ENCODE data around the gene SNX27.
"Not testable (repeated sequence)": the region's sequence is repeated elsewhere in the genome, so short reads cannot be mapped to it uniquely, and the experiment has no call there.

SNX27 gene

DNA sequence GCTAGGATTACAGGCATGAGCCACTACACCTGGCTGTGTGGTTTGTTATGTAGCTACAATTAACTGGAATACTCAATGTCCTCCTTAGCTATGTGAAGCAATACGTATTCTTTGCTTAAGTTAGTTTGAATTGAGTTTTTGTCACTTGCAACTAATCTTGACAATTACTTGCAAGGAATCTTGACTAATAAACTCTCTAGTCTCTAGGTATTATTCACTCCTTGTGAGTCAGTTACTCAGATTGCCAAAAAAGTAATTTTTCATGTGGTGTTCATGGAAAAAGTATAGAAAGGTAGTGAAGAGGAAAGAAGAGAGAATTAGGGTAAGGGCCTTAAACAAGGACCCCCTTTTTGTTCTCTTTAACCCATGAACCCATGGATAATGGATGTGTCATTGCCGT lies 7.6 kb upstream of the SNX27 start:
- DNase-seq (ENCODE audit: low spot score) = no peak

GRCh38 chr1:151606384-151606783 lies 5.5 kb upstream of the SNX27 start:
- DNase-seq (ENCODE audit: low spot score) = no peak

DNA sequence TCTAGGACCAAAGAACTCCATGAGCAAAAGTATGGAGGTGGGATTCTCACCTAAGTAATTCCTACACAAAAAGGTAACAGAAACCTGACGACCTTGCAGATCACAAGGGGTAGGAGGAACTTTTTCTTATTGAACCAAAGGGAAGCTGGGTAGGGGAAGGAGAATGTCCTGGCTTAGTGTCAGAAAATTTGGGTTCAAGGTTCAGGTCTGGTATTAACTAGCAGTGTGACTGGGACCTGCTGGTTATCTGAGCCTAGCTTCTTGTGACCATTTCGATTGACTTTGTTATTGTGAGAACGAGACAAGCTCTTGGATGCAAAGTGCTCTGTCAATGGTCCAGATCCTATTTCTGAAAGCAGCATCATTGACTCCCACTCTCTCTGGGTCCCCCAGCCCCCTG lies 5.0 kb upstream of the SNX27 start:
- DNase-seq (ENCODE audit: low spot score) = no peak

GRCh38 chr1:151610142-151610541 lies 1.7 kb upstream of the SNX27 start:
- DNase-seq (ENCODE audit: low spot score) = no peak

- DNase-seq (ENCODE audit: low spot score) = no peak
These were observed 511 bp upstream of the SNX27 start for GRCh38 chr1:151611288-151611790.

- no peak for DNase-seq (ENCODE audit: low spot score)
These were observed 841 bp downstream of the SNX27 start for GRCh38 chr1:151612501-151613281.

GRCh38 chr1:151613282-151613780 lies 1.5 kb downstream of the SNX27 start:
- DNase-seq (ENCODE audit: low spot score) = no peak

- no peak for DNase-seq (ENCODE audit: low spot score)
These were observed 4.1 kb downstream of the SNX27 start for GRCh38 chr1:151615711-151616504.

DNA sequence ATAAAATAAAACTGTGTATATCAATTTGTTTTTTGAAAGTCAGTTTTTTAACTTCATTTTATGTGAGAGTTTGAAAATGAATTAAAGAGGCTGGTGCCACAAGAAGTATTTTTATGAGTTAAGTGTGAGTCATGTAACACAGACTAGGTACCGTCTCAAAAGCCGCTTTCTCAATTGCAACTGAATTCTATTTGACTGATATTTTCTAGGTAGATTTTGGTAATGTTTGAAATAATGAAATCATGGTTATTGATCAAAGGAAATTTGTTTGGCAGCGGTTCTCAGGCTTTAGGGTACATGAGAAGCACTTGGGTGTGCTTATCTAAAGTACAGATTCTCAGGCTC lies 4.6 kb downstream of the SNX27 start:
- no peak for DNase-seq (ENCODE audit: low spot score)

DNA sequence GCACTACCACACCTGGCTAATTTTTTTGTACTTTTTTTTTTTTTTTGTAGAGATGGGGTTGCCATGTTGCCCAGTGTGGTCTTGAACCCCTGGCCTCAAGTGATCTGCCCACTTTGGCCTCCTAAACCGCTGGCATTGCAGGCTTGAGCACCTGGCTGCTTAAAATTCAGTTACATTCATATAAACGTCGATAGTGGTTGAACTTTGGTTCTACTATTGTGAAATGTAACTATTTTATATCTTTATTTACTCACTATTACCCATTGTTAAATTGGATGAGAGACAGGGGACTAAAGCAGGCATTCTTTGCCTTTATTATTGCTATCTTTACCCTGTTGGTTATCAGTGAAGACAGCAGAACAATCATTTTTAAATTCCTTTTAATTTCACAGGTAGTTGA lies 6.2 kb downstream of the SNX27 start:
- no peak for DNase-seq (ENCODE audit: low spot score)

- DNase-seq (ENCODE audit: low spot score) = no peak
These were observed 6.6 kb downstream of the SNX27 start for GRCh38 chr1:151618470-151618869.

- DNase-seq (ENCODE audit: low spot score) = not testable (repeated sequence)
These were observed 7.1 kb downstream of the SNX27 start for GRCh38 chr1:151618996-151619395.

- DNase-seq (ENCODE audit: low spot score) = no peak
These were observed 7.7 kb downstream of the SNX27 start for GRCh38 chr1:151619489-151620093.

GRCh38 chr1:151620286-151620685 lies 8.4 kb downstream of the SNX27 start:
- DNase-seq (ENCODE audit: low spot score) = no peak

DNA sequence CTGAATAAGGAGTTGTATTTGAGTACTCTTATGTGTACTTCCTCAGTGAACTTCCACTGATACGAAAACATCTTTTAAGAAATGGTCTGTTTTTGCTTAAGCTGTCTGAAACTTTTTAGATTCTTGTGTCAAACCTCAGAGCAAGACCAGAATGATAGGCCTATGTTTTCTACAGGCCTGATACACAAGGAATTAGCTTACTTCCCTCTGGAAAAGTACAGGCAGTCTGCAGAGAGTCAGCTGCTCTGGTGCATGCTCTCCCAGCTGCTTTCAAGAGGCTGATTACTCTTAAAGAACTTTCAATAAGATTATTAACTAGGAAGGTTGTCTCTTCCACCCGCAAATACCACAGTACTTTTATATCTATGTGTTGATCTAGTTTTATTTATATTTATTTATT lies 9.5 kb downstream of the SNX27 start:
- DNase-seq (ENCODE audit: low spot score) = no peak

DNA sequence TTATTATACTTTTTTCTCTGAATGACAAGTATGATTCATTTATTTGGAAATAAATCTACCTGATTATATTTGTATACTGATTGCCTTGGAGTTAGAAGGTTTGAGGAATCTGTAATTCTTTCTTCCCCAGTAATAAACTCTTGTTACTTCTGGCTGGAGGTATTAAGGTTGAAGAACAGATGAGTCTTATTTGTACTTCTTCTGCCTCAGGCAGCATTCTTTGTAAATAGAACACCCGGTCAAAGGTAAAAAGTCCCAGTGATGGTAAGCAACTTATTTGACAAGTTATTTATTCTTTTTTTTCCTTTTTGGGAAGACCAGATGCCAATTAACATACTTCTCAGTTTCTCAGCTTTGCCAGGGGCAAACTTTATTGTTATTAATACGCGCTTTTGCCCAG lies 12.9 kb downstream of the SNX27 start:
- DNase-seq (ENCODE audit: low spot score) = no peak

DNA sequence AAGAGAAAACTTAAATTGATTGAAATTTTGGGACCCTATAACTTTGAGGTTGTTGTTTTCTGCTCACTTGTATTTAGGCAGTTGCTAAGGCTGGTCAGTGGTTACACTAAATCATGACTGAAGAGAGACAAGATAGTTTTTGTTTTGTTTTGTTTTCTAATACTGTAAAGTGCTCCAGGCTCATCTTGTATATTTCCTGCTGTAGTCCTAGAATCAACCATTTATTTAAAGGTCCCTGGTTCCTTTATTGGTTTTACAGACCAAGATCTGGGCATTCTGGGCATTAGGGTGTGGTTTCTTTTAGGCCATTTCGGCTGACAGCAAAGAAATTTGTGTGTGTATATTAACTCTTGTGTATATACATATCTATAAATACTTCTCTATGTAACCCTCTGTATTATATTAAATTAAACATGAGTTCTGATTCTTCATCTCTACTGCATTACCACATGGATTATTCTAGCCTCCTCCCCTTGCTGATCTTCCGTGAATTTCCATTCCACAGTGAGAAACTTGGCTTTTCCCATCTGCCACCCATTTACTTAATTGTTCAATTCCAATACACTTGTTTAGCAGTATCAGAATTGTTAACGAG lies 15.0 kb downstream of the SNX27 start:
- DNase-seq (ENCODE audit: low spot score) = no peak

DNA sequence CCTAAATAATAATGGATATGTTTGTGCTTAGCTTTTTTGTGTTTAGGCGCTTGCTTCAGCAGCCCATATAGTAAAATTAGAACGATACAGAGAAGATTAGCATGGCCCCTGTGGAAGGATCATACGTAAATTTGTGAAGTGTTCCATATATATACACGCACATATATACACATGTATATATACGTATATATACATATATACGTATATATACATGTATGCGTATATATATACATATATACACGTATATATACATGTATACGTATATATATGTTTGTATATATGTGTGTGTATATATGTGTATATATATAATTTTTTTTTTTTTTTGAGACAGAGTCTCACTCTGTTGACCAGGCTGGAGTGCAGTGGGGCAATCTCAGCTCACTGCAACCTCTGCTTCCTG lies 17.4 kb downstream of the SNX27 start:
- no peak for DNase-seq (ENCODE audit: low spot score)

DNA sequence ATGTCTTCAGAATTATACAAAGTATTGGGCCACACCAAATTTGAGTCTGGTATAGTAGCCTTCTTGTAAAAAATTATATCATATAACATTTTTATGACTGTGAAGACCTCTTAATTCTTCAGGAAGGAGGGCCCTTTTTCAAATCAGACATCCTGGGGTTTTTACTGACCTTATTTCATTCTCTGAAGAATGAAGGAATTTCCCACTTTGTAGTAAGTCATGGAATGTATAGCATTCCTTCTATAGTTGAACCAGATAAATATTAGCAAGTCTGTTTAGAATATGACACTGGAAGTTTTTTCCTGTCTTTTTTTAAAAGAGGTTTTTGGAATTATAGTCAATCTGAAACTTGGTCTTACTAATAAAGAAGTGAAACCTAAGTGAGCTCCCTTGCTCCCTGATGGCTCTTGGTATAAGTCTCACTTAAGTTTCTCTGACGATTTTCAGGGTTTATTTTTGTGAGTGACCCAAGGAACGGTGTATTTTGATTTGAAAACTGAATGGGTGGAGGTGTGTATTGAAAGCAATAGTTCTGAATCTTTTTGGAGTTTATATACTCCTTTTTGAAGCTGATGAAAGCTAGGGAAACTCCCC lies 23.7 kb downstream of the SNX27 start:
- DNase-seq (ENCODE audit: low spot score) = no peak

DNA sequence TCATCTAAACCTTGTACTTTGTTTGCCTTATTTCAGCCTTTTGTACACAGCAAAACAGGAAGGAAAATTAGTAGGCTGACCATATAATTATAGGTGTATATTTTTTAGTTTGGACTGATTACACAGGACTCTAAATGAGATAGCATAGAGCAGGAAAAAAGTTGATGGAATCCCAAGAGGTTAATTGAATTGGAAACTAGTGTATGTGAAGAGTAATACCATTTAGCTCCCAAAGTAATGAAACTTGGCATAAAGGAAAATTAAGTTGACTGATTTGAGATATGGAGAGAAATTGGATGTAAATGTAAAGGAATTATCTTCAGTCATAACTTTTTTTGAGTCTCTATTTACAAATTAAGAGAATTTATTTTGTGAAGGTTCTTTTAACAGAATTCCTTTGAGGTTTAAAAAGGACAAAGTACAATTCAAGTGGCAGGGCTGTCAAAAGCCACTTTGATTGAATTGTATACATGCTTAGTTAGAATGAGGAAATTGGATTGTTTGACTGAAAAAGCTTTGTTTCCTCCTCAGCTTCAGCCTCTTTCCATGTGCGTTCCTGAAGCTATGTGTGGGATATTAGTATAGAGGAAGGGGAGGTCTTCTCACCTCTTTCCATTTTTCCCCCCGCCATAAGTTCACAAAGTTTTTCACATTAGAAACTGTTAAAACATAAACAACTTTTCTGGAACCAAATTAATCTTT lies 26.4 kb downstream of the SNX27 start:
- no peak for DNase-seq (ENCODE audit: low spot score)

GRCh38 chr1:151638812-151639211 lies 27.0 kb downstream of the SNX27 start:
- no peak for DNase-seq (ENCODE audit: low spot score)

Data from COLO829 (cell line).